ENCODE results near the gene GRPEL1.

DNA sequence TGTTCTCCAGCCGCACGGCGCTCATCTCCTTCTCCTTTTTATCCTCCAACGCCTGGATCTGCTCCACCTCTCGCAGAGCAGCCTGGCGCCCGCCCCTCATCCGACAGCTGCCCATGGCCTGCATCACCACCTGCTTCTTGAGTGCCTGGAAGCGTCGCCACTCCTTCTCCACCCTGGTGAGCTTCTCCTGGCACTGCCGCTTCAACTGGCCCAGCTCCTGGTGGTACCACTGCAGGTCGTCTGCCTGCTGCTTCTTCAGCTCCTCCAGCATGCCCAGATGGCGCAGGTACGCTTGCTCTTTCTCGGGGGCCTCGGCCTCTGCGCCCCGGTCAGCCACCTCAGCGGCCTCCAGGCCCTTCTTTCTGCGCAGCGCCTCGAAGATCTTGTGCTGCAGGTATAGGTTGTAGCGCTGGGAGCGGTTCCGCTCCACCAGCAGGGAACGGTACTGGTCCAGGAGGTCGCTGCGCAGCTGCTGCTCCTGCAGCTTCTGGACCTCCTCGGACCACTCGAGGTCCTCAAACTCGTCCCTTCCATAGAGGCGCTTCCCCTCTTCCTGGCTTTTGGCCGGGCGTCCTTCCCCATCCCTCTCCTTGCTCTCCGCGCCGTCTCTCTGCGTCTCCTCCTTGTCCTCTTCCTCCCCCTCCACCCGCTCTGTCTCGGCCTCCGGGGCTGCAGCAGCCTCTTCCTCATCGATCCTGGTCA, 25.9 kb downstream of the GRPEL1 start:
- TF ChIP-seq CTCF (conservative IDR thresholded peaks at IDR 0.05; ENCODE audit: low read length) (no peak), EZH2phosphoT487 (IDR thresholded peaks at IDR 0.05; ENCODE audit: borderline replicate concordance, low read depth, low read length) (no peak)

Data from OCI-LY7 (cell line).